Karpas-422 (cell line): ENCODE data around the gene ADCY7. TPM values are rescaled to one million over a fixed set of nuclear protein-coding genes. Genes with fewer than 3 reads are reported as not detected.
A peak's percentile ranks its signal among the peaks of the same experiment; 100 is the strongest.

ENCODE experiments used
- DNase-seq: peaks from one replicate; pipeline ENCODE4 v3.0.0-alpha.2; 2015
- H2AFZ ChIP-seq: fragments of 200-600 bp; sonication (generic); 2 replicates; pipeline ENCODE4 v1.6.1; 2014; ENCODE audit warnings: antibody characterized with exemption, low read length, mixed read lengths
- H3K27ac ChIP-seq: fragments of 200-600 bp; sonication (generic); 2 replicates; pipeline ENCODE4 v1.5.1; 2014; ENCODE audit warnings: mild to moderate bottlenecking, low read length, moderate library complexity
- H3K27me3 ChIP-seq: fragments of 200-600 bp; sonication (generic); 2 replicates; pipeline ENCODE4 v1.6.1; 2014; ENCODE audit warnings: low read length, mixed read lengths
- H3K36me3 ChIP-seq: fragments of 200-600 bp; sonication (generic); 2 replicates; pipeline ENCODE4 v1.6.1; 2014; ENCODE audit warnings: low read length, mixed read lengths; ENCODE audit not compliant: insufficient read depth
- H3K4me1 ChIP-seq: fragments of 200-600 bp; sonication (generic); 2 replicates; pipeline ENCODE4 v1.6.1; 2014; ENCODE audit warnings: mild to moderate bottlenecking, low read length, mixed read lengths
- H3K4me2 ChIP-seq: fragments of 200-600 bp; sonication (generic); 2 replicates; pipeline ENCODE4 v1.6.1; 2014; ENCODE audit warnings: low read length, low read depth, mild to moderate bottlenecking; ENCODE audit not compliant: poor library complexity, severe bottlenecking
- H3K4me3 ChIP-seq: fragments of 200-600 bp; sonication (generic); 2 replicates; pipeline ENCODE4 v1.5.1; 2014; ENCODE audit warnings: mild to moderate bottlenecking, antibody characterized with exemption, low read length, mixed read lengths
- H3K79me2 ChIP-seq: fragments of 200-600 bp; sonication (generic); 2 replicates; pipeline ENCODE4 v1.6.1; 2014; ENCODE audit warnings: mild to moderate bottlenecking, low read length, mixed read lengths
- H3K9ac ChIP-seq: fragments of 200-600 bp; sonication (generic); 2 replicates; pipeline ENCODE4 v1.6.0; 2014; ENCODE audit warnings: low read length
- H3K9me2 ChIP-seq: fragments of 200-600 bp; sonication (generic), shearing (Covaris generic); replicated peaks from 2 replicates; pipeline ENCODE4 v1.6.0; 2014; ENCODE audit warnings: mild to moderate bottlenecking, low read length, moderate library complexity; ENCODE audit not compliant: insufficient read depth
- H3K9me3 ChIP-seq: fragments of 300-700, 200-600 bp; sonication (generic); 2 replicates; pipeline ENCODE4 v1.6.1; 2014; ENCODE audit warnings: low read length, mixed read lengths
- H4K20me1 ChIP-seq: fragments of 200-600 bp; sonication (generic); 2 replicates; pipeline ENCODE4 v1.6.1; 2014; ENCODE audit warnings: mild to moderate bottlenecking, antibody characterized with exemption, low read length, low read depth; ENCODE audit not compliant: insufficient read depth
- total RNA-seq: library from RNA; depleted of rRNA; stranded (reverse); fragments of >200 nt; shearing (Covaris generic); gene quantifications from 2 replicates; pipeline ENCODE4 v1.2.3, GENCODE V29; 2014; ENCODE audit warnings: low replicate concordance; rRNA removed

Gene ADCY7
- total RNA-seq = 27.5 and 45.5 TPM in 2 replicates

DNA sequence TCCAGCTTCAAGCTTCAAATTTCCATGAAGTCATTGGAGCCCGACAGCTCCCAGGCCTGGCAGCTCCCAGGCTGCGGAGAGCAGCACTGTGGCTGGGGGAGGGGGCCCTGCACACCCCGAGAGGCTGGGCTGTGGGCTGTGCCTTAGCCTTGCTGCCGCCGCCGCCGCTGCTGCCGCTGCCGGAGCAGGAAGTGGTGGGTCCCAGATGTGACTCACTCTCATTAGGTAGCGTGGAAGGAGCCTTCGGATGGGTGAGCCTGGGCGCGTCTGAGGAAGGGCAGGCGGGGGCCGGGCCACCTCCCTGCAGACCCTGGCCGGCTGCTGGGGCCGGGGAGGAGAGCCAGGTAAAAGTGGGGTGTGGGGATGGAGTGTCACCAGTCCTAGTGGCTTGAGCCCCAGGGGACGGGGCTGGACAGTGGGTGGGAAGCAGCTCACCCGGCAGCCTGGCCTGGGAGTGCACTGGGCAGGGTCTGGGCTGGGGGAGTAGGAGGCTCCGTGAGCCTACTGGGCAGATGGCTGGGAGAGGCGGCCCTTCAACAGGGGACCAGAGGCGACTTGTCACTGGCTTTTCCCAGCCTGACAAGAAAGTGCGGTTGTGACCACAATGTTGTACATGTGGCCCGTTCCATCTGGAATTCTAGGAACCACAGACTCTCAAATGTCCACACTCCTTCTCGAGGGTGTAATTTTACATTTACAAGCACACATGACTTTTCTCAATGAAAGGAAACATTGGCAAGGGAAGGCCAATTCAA, at the start of gene ADCY7:
Gene ADCY7 (plus strand): TSS at position 215 of the 755 bp plus-strand sequence. CDS start 21,629 bp downstream, outside the sequence.
- H3K4me2 ChIP-seq = peak within 1 kb of the TSS; percentile 83
- peak; percentile 91 for DNase-seq
- H3K36me3 ChIP-seq = no peaks in the 10 kb centered on the region
- H3K79me2 ChIP-seq = no peaks in the 10 kb centered on the region
- no peak within 1 kb of the TSS for H3K27ac ChIP-seq
- H3K9me2 ChIP-seq = no peaks in the 10 kb centered on the region
- H3K4me1 ChIP-seq = peaks cover 33% of the 10 kb centered on the region
- no peaks in the 10 kb centered on the region for H3K9me3 ChIP-seq
- peak within 1 kb of the TSS; percentile 78 for H3K9ac ChIP-seq
- H2AFZ ChIP-seq = peak within 1 kb of the TSS; percentile 79
- H3K27me3 ChIP-seq = no peaks in the 10 kb centered on the region
- H4K20me1 ChIP-seq = no peaks in the 10 kb centered on the region
- H3K4me3 ChIP-seq = peak within 1 kb of the TSS; percentile 66

DNA sequence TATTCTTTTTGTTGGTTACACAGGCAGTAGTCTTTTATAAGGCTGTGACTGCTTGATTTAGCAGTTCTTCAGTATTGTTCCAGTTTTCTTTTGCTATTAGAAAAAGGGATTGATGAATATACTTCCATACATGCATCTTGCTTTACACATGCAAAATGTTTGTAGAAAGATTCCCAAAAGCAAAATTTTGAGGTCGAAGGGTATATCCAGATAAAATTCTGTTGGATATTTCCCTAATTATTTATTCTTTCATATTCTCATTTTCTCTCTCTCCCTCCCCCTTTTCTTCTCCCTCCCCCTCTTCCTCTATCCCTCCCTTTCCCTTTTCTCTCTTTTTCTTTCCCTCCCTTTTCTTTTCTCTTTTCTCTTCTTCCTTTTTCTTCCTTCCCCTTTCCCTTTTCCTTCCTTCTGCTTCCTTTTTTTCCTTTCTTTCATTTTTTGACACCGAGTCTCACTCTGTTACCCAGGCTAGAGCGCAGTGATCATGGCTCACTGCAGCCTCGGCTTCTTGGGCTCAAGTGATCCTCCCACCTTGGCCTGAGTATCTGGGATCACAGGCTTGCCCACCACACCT, 46.9 kb upstream of the ADCY7 start:
- Histone ChIP-seq H3K4me3 (no peak overlapping the region), H4K20me1 (no peaks in the 10 kb centered on the region), H3K9ac (no peak overlapping the region), H3K36me3 (no peaks in the 10 kb centered on the region), H3K4me1 (no peaks in the 10 kb centered on the region), H3K4me2 (no peak overlapping the region), H3K27ac (no peak overlapping the region), H3K9me2 (no peaks in the 10 kb centered on the region), H3K27me3 (no peaks in the 10 kb centered on the region), H3K9me3 (no peaks in the 10 kb centered on the region), H2AFZ (no peak overlapping the region), H3K79me2 (no peaks in the 10 kb centered on the region)
- no peak for DNase-seq

DNA sequence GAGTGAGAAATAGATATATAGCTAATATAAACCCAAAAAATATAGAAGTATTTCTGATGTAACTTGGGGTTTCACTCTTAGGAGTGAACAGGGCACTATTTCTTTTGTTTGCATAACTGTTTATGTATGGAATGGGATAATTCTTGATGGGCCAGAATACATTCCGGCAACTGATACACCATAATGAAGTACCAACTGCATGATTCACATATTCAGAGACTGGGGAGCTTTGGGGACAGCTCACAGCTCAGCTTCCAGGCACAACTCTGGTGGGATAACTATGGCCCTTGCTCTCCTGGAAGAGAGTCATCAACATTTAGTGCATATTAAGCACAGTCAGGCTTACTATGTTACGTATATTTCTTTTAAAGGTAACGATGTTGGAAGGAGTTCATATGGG, 42.1 kb upstream of the ADCY7 start:
- Histone ChIP-seq H3K27me3 (no peaks in the 10 kb centered on the region), H3K4me3 (no peak overlapping the region), H3K4me2 (no peak overlapping the region), H3K9me3 (no peaks in the 10 kb centered on the region), H3K9me2 (no peaks in the 10 kb centered on the region), H3K4me1 (no peaks in the 10 kb centered on the region), H3K36me3 (no peaks in the 10 kb centered on the region), H3K79me2 (no peaks in the 10 kb centered on the region), H2AFZ (no peak overlapping the region), H3K9ac (no peak overlapping the region), H4K20me1 (no peaks in the 10 kb centered on the region), H3K27ac (no peak overlapping the region)
- no peak for DNase-seq

DNA sequence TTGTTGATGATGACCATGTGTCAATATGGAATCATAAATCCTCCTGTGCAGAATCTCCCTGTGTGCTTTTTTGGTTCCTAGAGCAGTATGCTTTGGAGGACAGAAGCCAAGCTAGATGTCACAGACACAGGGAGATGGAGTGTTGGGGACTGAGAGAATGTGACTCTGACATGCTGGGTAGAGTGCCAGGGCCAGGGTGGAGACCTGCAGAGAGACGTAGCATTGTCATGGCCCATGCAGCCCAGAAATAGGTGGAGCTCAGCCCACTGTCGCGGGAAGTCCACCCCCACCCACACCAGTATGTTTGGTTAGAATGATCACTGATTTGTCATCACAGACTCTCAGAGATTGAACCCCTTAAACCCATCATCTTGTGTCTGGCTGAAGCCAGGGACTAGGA, 39.2 kb upstream of the ADCY7 start:
- Histone ChIP-seq H3K9me3 (no peaks in the 10 kb centered on the region), H3K9me2 (no peaks in the 10 kb centered on the region), H3K4me1 (no peaks in the 10 kb centered on the region), H4K20me1 (no peaks in the 10 kb centered on the region), H3K27me3 (no peaks in the 10 kb centered on the region), H3K9ac (no peak overlapping the region), H3K4me2 (no peak overlapping the region), H3K36me3 (no peaks in the 10 kb centered on the region), H3K79me2 (no peaks in the 10 kb centered on the region), H3K4me3 (no peak overlapping the region), H2AFZ (no peak overlapping the region), H3K27ac (no peak overlapping the region)
- DNase-seq = peak; percentile 22

DNA sequence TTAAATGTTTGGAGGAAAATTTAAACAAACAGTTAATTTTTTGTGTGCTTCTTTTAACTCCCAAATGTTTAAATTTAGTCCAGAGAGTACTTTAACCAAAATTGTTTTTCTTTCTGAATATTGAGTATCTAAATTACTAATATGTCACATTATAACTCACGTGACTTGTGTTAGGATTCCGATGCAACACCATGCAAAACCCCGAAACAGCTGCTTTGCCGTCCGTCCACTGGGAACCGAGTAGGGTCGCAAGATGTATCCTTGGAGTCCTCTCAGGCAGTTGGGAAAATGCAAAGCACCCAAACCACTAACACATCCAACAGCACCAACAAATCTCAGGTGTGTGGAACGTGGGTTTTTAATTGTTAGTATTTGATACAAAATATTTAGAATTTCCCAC, 38.7 kb upstream of the ADCY7 start:
- Histone ChIP-seq H3K9me3 (no peaks in the 10 kb centered on the region), H3K4me3 (no peak overlapping the region), H3K4me2 (no peak overlapping the region), H3K9me2 (no peaks in the 10 kb centered on the region), H3K27me3 (no peaks in the 10 kb centered on the region), H4K20me1 (no peaks in the 10 kb centered on the region), H3K79me2 (no peaks in the 10 kb centered on the region), H3K27ac (no peak overlapping the region), H3K4me1 (no peaks in the 10 kb centered on the region), H3K9ac (no peak overlapping the region), H3K36me3 (no peaks in the 10 kb centered on the region), H2AFZ (no peak overlapping the region)
- peak; percentile 9 for DNase-seq

DNA sequence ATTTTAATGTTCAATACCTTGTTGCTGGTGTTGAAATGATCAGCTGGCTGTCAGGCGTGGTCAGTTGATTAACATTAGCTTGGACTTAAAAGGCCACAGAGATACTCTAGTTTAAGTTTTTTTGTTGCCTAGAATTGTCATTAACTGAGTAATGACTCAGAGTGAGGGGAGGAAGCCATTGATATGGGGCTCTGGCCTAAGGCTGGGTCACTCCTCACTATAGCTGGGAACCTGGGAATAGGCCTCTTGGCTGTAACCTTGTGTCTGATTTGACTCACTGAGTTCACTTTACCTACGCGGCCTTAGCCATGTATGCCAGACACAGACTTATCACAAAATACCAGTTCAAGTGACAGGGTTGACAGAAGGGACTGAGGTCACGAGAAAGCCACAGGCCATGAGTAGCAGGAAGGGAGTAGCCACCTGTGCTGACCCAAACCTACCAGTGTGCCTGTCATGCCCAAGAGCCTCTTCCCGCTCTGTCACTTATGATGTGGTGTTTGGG, 37.9 kb upstream of the ADCY7 start:
- Histone ChIP-seq H3K9me2 (no peaks in the 10 kb centered on the region), H3K4me3 (no peak overlapping the region), H3K9me3 (no peaks in the 10 kb centered on the region), H3K27ac (no peak overlapping the region), H3K4me1 (no peaks in the 10 kb centered on the region), H3K4me2 (no peak overlapping the region), H4K20me1 (no peaks in the 10 kb centered on the region), H3K79me2 (no peaks in the 10 kb centered on the region), H3K27me3 (no peaks in the 10 kb centered on the region), H3K36me3 (no peaks in the 10 kb centered on the region), H3K9ac (no peak overlapping the region), H2AFZ (no peak overlapping the region)
- DNase-seq = peak; percentile 32

DNA sequence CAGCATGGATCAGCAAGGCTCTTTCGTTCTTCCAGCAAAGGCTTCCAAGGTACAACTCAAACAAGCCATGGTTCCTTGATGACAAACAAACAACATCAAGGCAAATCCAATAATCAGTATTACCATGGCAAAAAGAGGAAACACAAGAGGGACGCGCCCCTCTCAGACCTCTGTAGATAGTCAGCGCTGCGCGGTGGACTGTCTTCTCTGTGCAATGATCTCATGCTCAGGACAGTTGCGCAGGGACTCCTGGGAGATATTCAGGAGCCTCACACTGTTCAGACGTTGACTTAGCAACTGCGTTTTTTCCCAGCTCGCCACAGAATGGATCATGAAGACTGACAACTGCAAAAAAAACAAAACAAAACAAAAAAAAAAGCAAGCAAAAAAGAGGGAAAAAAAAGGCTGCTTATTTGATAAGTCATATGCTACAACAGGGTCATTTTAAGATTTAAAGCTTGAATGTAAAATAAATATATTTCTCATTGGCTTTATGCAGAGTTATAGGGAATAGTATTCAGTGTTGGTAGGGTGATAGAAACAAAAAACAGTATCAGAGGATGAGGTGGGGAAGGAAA, 37.1 kb upstream of the ADCY7 start:
- peak; percentile 27 for DNase-seq
- Histone ChIP-seq H3K4me3 (no peak overlapping the region), H3K27me3 (no peaks in the 10 kb centered on the region), H3K9me3 (no peaks in the 10 kb centered on the region), H3K9ac (no peak overlapping the region), H2AFZ (no peak overlapping the region), H3K36me3 (no peaks in the 10 kb centered on the region), H3K4me2 (no peak overlapping the region), H3K9me2 (no peaks in the 10 kb centered on the region), H3K4me1 (no peaks in the 10 kb centered on the region), H4K20me1 (no peaks in the 10 kb centered on the region), H3K79me2 (no peaks in the 10 kb centered on the region), H3K27ac (no peak overlapping the region)

DNA sequence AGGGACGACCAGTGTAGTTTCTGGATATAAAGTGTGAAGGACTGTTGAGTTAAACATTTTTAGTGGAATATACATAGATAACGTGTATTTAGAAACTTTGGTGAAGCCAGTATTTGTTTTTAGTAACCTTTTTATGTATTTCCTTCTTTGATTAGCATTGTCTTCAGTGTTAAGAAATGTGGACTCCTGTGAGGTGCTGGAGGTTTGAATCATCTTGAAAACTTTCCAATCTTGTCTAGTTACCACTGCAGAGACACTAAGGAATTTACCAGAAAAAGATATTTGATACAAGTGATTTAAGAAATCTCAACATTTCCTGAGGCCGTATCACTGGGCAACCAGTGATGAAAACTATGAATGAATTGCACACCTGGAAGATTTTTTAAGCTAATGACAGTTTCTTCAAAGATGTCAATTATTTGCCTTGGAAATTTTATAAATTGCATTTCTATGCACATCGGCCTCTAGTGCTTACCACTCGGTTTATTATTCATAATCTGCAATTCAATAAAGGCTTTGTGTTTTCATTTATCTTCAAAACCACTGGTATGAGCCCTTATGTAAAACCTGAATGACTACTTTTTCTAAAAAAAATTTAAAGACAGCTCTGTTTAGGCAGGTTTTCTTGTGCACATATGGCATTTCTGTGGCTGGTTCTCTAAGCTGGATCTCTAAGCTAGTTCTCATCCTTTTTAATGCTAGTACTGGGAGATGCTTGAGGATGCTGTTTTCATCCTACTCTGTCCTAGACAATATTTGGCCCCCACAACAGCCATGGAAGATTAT, 31.4 kb upstream of the ADCY7 start:
- Histone ChIP-seq H3K9me3 (no peaks in the 10 kb centered on the region), H3K27me3 (no peaks in the 10 kb centered on the region), H3K27ac (no peak overlapping the region), H4K20me1 (no peaks in the 10 kb centered on the region), H3K9me2 (no peaks in the 10 kb centered on the region), H3K79me2 (no peaks in the 10 kb centered on the region), H2AFZ (no peak overlapping the region), H3K4me2 (no peak overlapping the region), H3K4me3 (no peak overlapping the region), H3K36me3 (no peaks in the 10 kb centered on the region), H3K4me1 (no peaks in the 10 kb centered on the region), H3K9ac (no peak overlapping the region)
- no peak for DNase-seq
